PFSK-1 (cell line): ENCODE measurements around the gene APBB2.

Experiments used
- FOXP2 ChIP-seq: optimal IDR thresholded peaks from 2 replicates; pipeline ENCODE3; 2011; ENCODE audit warnings: borderline replicate concordance, control low read depth, inconsistent platforms; ENCODE audit not compliant: insufficient read depth; ENCODE audit errors: extremely low read length, extremely low read depth
- POLR2AphosphoS5 ChIP-seq: IDR thresholded peaks from 2 replicates; pipeline ENCODE4 v1.6.1; 2012; ENCODE audit warnings: low read depth, mild to moderate bottlenecking, control low read depth, low read length, moderate library complexity
- SIN3A ChIP-seq: IDR thresholded peaks from 2 replicates; pipeline ENCODE4 v1.6.1; 2012; ENCODE audit warnings: mild to moderate bottlenecking, low read length, moderate library complexity, borderline replicate concordance; ENCODE audit not compliant: insufficient read depth
- TAF1 ChIP-seq: IDR thresholded peaks from 2 replicates; pipeline ENCODE4 v1.6.1; 2012; ENCODE audit warnings: low read length, control low read depth, borderline replicate concordance; ENCODE audit not compliant: insufficient read depth
- TF ChIP-seq, protein P1 (sequence below), 2 experiments: IDR thresholded peaks; 2 replicates each; pipeline versions ENCODE4 v1.6.1 to v1.8.0; 2011 to 2012; ENCODE audit warnings: low read depth in 2 of 2, low read length in 2 of 2, control low read depth in 1 of 2, inconsistent platforms in 1 of 2, mild to moderate bottlenecking in 1 of 2, moderate library complexity in 1 of 2; ENCODE audit not compliant: insufficient read depth in 1 of 2

Gene APBB2

DNA sequence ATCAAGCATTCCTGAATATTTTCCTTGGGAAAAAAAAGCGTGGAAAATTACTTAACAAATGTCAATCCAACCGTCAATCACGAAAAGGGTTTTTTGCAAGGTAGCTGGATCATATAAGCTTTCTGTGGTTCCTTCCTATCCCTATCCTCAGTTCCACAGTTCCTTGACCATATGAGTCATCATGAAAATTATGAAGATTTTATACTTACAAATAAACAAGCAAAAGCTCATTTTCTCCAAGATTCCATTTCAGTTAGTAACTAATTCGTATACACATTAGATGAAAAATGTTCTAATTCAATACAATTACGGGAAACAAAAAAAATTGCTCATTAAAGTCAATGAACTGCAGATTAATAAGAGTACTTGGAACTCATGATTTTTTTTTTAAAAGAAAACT, 235.8 kb downstream of the APBB2 start:
- TF ChIP-seq, protein P1, sequence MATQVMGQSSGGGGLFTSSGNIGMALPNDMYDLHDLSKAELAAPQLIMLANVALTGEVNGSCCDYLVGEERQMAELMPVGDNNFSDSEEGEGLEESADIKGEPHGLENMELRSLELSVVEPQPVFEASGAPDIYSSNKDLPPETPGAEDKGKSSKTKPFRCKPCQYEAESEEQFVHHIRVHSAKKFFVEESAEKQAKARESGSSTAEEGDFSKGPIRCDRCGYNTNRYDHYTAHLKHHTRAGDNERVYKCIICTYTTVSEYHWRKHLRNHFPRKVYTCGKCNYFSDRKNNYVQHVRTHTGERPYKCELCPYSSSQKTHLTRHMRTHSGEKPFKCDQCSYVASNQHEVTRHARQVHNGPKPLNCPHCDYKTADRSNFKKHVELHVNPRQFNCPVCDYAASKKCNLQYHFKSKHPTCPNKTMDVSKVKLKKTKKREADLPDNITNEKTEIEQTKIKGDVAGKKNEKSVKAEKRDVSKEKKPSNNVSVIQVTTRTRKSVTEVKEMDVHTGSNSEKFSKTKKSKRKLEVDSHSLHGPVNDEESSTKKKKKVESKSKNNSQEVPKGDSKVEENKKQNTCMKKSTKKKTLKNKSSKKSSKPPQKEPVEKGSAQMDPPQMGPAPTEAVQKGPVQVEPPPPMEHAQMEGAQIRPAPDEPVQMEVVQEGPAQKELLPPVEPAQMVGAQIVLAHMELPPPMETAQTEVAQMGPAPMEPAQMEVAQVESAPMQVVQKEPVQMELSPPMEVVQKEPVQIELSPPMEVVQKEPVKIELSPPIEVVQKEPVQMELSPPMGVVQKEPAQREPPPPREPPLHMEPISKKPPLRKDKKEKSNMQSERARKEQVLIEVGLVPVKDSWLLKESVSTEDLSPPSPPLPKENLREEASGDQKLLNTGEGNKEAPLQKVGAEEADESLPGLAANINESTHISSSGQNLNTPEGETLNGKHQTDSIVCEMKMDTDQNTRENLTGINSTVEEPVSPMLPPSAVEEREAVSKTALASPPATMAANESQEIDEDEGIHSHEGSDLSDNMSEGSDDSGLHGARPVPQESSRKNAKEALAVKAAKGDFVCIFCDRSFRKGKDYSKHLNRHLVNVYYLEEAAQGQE (IDR thresholded peaks at IDR 0.05; ENCODE audit: insufficient read depth in 1 of 2, low read depth in 2 of 2, low read length in 2 of 2), result no peak
- TF ChIP-seq SIN3A (no peak), TAF1 (no peak), POLR2AphosphoS5 (no peak), FOXP2 (no peak)

DNA sequence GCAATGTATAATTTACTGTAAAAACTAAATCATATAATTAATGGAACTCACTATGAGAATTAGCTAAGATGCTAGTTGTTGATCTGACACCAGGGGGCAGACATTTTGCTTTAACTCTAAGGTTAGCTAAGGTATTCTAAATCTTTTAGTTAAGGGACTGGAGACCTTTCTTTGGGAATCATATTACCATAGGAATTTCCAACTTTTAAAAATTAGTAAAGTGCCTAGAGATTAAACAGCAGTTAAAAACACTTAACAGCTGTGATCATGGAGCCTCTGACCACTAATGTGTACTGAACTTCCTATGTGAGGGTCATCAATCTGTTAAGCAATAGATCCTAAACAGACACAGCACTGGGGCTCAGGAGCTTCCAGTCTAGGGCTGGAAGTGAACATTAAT, 238.0 kb downstream of the APBB2 start:
- TF ChIP-seq, protein P1 (IDR thresholded peaks at IDR 0.05; ENCODE audit: insufficient read depth in 1 of 2, low read depth in 2 of 2, low read length in 2 of 2), result no peak
- TF ChIP-seq FOXP2 (no peak), TAF1 (no peak), POLR2AphosphoS5 (no peak), SIN3A (no peak)

DNA sequence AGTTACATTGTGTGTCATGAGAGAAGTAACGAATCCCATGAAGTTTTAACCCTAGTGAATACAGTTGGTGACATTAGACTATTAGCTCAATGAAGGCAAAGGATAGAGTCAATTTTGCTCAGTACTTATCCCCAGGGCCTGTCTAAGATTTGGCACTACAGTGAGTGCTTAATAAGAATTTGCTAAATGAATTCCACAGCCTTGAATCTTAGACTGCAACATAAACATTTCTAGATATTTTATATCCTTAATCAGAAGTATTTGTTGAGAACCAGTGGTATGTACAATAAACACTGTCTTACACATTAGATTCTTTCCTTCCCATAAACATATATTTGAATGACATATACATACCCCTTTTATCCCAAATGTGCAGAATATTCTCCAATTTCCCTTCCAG, 241.6 kb downstream of the APBB2 start:
- TF ChIP-seq SIN3A (no peak), FOXP2 (no peak), TAF1 (no peak)

DNA sequence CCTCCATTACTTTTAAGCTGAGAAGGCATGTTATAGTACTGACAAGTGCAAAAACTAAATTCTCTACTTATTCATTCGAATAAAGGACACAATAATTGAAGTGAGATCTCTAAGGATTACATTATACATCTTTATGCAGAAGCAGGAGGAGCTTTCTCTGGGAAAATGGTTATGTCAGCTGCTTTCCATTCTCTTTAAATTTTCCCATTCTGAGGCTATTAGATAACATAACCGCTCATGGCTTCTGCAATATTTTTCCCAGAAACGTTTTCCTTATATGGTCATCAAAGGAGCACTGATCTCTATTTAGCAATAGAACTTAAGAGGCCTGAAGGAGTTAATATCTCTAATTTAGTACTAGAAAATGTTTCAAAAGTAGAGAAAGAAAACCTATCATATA, 243.0 kb downstream of the APBB2 start:
- no peak for TF ChIP-seq TAF1
- TF ChIP-seq, protein P1 (IDR thresholded peaks at IDR 0.05; ENCODE audit: insufficient read depth in 1 of 2, low read depth in 2 of 2, low read length in 2 of 2), result no peak
- no peak for TF ChIP-seq SIN3A
- TF ChIP-seq FOXP2, result no peak
- no peak for TF ChIP-seq POLR2AphosphoS5

DNA sequence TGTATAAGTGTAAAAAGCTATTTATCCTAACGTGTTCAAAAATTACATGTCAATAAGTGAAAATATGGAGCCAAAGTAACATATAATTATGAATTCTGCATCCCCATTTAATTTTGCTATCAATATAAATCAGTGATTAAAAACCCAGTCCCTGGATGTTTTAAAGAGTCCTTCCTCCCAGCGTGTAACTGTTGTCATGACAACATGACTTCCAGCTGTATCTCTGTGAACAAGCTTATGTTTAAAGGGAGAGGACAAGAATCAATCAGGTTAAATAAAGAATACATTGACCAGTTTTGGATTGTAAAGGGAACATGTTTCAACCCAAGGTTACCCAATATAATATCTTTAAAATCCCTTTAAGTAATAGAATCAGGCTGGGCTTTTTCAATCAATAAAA, 244.8 kb downstream of the APBB2 start:
- TF ChIP-seq POLR2AphosphoS5, result no peak
- no peak for TF ChIP-seq TAF1
- TF ChIP-seq, protein P1 (IDR thresholded peaks at IDR 0.05; ENCODE audit: insufficient read depth in 1 of 2, low read depth in 2 of 2, low read length in 2 of 2), result no peak
- no peak for TF ChIP-seq SIN3A
- TF ChIP-seq FOXP2, result no peak
